ENCODE measurements around the gene TLE4.

Gene TLE4

GRCh38 chr9:79667817-79668436, 96.2 kb downstream of the TLE4 start:
- DNase-seq, result no peak

- DNase-seq, result no peak
These were observed 97.2 kb downstream of the TLE4 start for GRCh38 chr9:79668956-79669355.

- DNase-seq, result no peak
These were observed 98.7 kb downstream of the TLE4 start for GRCh38 chr9:79670269-79670961.

GRCh38 chr9:79671558-79671957, 99.8 kb downstream of the TLE4 start:
- DNase-seq, result no peak

GRCh38 chr9:79672236-79672635, 100.5 kb downstream of the TLE4 start:
- DNase-seq, result no peak

- no peak for DNase-seq
These were observed 101.1 kb downstream of the TLE4 start for GRCh38 chr9:79672891-79673290.

GRCh38 chr9:79673614-79674013, 101.8 kb downstream of the TLE4 start:
- no peak for DNase-seq

GRCh38 chr9:79674052-79674777, 102.5 kb downstream of the TLE4 start:
- no peak for DNase-seq

GRCh38 chr9:79681576-79681975, 109.8 kb downstream of the TLE4 start:
- no peak for DNase-seq

- no peak for DNase-seq
These were observed 110.4 kb downstream of the TLE4 start for GRCh38 chr9:79682076-79682736.

- DNase-seq, result no peak
These were observed 112.3 kb downstream of the TLE4 start for GRCh38 chr9:79684059-79684458.

- no peak for DNase-seq
These were observed 113.2 kb downstream of the TLE4 start for GRCh38 chr9:79684711-79685575.

GRCh38 chr9:79685577-79685976, 113.8 kb downstream of the TLE4 start:
- DNase-seq, result no peak

GRCh38 chr9:79686381-79687130, 114.8 kb downstream of the TLE4 start:
- DNase-seq, result no peak

- no peak for DNase-seq
These were observed 115.3 kb downstream of the TLE4 start for GRCh38 chr9:79687131-79687447.

GRCh38 chr9:79688363-79688762, 116.6 kb downstream of the TLE4 start:
- DNase-seq, result no peak

GRCh38 chr9:79689576-79689975, 117.8 kb downstream of the TLE4 start:
- no peak for DNase-seq

- DNase-seq, result no peak
These were observed 119.7 kb downstream of the TLE4 start for GRCh38 chr9:79691496-79691895.

- no peak for DNase-seq
These were observed 121.2 kb downstream of the TLE4 start for GRCh38 chr9:79692857-79693571.

GRCh38 chr9:79693750-79694149, 122.0 kb downstream of the TLE4 start:
- DNase-seq, result no peak

GRCh38 chr9:79694208-79694607, 122.4 kb downstream of the TLE4 start:
- DNase-seq, result no peak
